Naive B cell (primary cell): ENCODE data around the gene DEFB129. TPM values are rescaled to one million over a fixed set of nuclear protein-coding genes. Genes with fewer than 3 reads are reported as not detected.

Source experiments
- ATAC-seq, 2 donors: fragments of 150-1000 bp; cut with Tn5 transposase; 2 replicates each; pipeline ENCODE4 v1.10.0; 2021; ENCODE audit warnings: low read depth in 2 of 2, mild to moderate bottlenecking in 2 of 2, moderate library complexity in 2 of 2
- DNase-seq: peaks from one replicate; pipeline ENCODE4 v3.0.0; 2022
- H3K27ac Mint-ChIP-seq, 6 donors: one replicate each; pipeline ENCODE4 v1.8.0; 2020 to 2022; ENCODE audit warnings: mild to moderate bottlenecking in 6 of 6, mixed read lengths in 6 of 6, moderate library complexity in 5 of 6, inconsistent platforms in 2 of 6
- H3K27me3 Mint-ChIP-seq, 3 donors: one replicate each; pipeline ENCODE4 v1.8.0; 2021 to 2022; ENCODE audit warnings: mixed read lengths in 3 of 3, mild to moderate bottlenecking in 1 of 3
- H3K36me3 Mint-ChIP-seq, 2 donors: one replicate each; pipeline ENCODE4 v1.8.0; 2020 to 2022; ENCODE audit warnings: mixed read lengths in 2 of 2, inconsistent platforms in 1 of 2, mild to moderate bottlenecking in 1 of 2
- H3K4me1 Mint-ChIP-seq, 3 donors: one replicate each; pipeline ENCODE4 v1.8.0; 2020 to 2022; ENCODE audit warnings: mixed read lengths in 3 of 3, inconsistent platforms in 1 of 3, mild to moderate bottlenecking in 1 of 3, moderate library complexity in 1 of 3
- H3K4me3 Mint-ChIP-seq, 8 donors: one replicate each; pipeline ENCODE4 v1.8.0; 2020 to 2022; ENCODE audit warnings: mild to moderate bottlenecking in 8 of 8, mixed read lengths in 8 of 8, moderate library complexity in 8 of 8, inconsistent platforms in 2 of 8
- H3K9me3 Mint-ChIP-seq, 7 donors: one replicate each; pipeline ENCODE4 v1.8.0; 2020 to 2022; ENCODE audit warnings: mixed read lengths in 7 of 7, mild to moderate bottlenecking in 5 of 7, inconsistent platforms in 2 of 7, moderate library complexity in 1 of 7
- polyA plus RNA-seq, 6 donors: library from polyadenylated mRNA; unstranded; fragments of 300-500 nt; fragmentation: Illumina TruSeq; gene quantifications; one replicate each; pipeline ENCODE4 v1.2.3, GENCODE V29; 2021; ENCODE audit warnings: low read depth in 6 of 6

DEFB129 gene
- polyA plus RNA-seq, 6 donors from 2014 or later: not detected

DNA sequence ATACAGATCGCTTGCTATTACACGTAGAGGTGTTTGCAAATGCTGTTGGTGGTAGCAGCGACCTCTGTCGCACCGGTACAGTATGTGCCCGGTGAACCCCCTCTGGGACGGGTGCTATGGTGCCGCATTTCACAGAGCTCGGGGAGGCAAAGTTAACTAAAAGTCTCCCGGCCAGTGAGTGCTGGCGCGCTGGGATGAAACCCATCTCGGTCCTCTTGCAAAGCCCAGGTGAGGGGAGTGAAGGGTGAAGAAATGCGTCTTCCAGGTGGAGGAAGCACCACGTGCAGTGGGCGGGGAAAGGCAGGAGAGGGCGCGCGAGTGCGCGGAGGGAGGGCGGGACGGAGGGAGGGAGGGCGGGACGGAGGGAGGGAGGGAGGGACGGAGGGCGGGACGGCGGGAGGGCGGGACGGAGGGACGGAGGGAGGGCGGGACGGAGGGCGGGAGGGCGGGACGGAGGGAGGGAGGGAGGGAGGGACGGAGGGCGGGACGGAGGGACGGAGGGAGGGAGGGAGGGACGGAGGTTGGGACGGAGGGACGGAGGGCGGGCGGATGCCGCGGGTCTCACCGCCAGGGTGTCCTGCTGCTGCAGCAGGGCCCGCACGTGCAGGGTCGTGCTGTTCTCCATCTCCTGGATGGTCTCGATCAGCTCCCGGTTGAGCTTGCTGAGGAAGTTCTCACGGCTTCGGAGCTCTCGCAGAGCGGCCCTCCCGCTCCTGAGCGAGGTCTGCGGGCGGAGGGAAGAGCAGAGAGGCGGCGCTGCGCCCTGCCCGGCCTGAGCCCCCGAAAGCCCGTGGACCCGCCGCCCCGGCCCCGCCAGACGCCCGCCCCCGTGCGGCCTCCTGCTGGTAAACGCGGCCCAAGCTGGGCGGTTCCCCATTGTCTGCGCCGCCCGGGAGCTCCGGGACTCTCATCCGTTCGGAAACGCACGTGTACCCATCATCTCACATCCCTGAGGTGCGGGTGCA, 51.8 kb downstream of the DEFB129 start:
- Mint-ChIP-seq H3K27me3 (no peaks in the 10 kb centered on the region), H3K27ac (peak overlapping the region in 1 of 6 donors; percentile 37), H3K9me3 (no peaks in the 10 kb centered on the region), H3K4me1 (peaks cover 5 to 7% (median 5%) of the 10 kb centered on the region in 3 donors), H3K36me3 (peaks cover 0 to 10% of the 10 kb centered on the region in 2 donors), H3K4me3 (peak overlapping the region in 4 of 8 donors; percentile 29 to 77 (median 60))
- peak; percentile 33 to 55 for ATAC-seq
- no peak for DNase-seq

Other genes with a start within 250 kb of the DEFB129 start
- gene DEFB125, start 139.6 kb upstream of the DEFB129 start, polyA plus RNA-seq: not detected
- not detected for gene DEFB126, start 84.7 kb upstream of the DEFB129 start, polyA plus RNA-seq
- gene DEFB127, start 69.8 kb upstream of the DEFB129 start, polyA plus RNA-seq: not detected
- gene DEFB128, start 37.5 kb upstream of the DEFB129 start, polyA plus RNA-seq: not detected
- not detected for gene DEFB132, start 30.5 kb downstream of the DEFB129 start, polyA plus RNA-seq
- 1 to 10 TPM in 2 of 6 donors, under 1 TPM in 4; 0.18 to 1.4 (median 0.37) TPM for gene C20orf96, start 63.5 kb downstream of the DEFB129 start, polyA plus RNA-seq
- 10 to 100 TPM in 5 of 6 donors, 1 to 10 TPM in 1; 9.7 to 19.0 (median 10.9) TPM for gene ZCCHC3, start 70.3 kb downstream of the DEFB129 start, polyA plus RNA-seq
- gene SOX12, start 98.3 kb downstream of the DEFB129 start, polyA plus RNA-seq: 1 to 10 TPM in 2 of 6 donors, under 1 TPM in 4; 0.15 to 1.7 (median 0.95) TPM
- 1 to 10 TPM; 4.7 to 9.8 (median 8.2) TPM for gene NRSN2, start 119.9 kb downstream of the DEFB129 start, polyA plus RNA-seq
- 10 to 100 TPM in 5 of 6 donors, 1 to 10 TPM in 1; 7.3 to 23.3 (median 16.3) TPM for gene TRIB3, start 153.5 kb downstream of the DEFB129 start, polyA plus RNA-seq
- 100 to 1,000 TPM in 1 of 6 donors, 10 to 100 TPM in 5; 82.4 to 105 (median 91.1) TPM for gene RBCK1, start 181.0 kb downstream of the DEFB129 start, polyA plus RNA-seq
- gene TBC1D20, start 235.3 kb downstream of the DEFB129 start, polyA plus RNA-seq: 10 to 100 TPM; 16.0 to 24.6 (median 18.6) TPM